Limb (tissue), 2 donors: ENCODE results near the gene CPNE4.
"Not testable (repeated sequence)": the region's sequence is repeated elsewhere in the genome, so short reads cannot be mapped to it uniquely, and the experiment has no call there.

ENCODE experiments used
- DNase-seq, 2 donors: peaks; one replicate each; pipeline ENCODE4 v3.0.0-alpha.2; 2016; ENCODE audit errors: extremely low spot score in 2 of 2

The CPNE4 gene

GRCh38 chr3:131960324-131960723 is 74.5 kb downstream of the CPNE4 start:
- no peak for DNase-seq

- no peak for DNase-seq
Observed at GRCh38 chr3:131957980-131958379, 76.8 kb downstream of the CPNE4 start.

DNA sequence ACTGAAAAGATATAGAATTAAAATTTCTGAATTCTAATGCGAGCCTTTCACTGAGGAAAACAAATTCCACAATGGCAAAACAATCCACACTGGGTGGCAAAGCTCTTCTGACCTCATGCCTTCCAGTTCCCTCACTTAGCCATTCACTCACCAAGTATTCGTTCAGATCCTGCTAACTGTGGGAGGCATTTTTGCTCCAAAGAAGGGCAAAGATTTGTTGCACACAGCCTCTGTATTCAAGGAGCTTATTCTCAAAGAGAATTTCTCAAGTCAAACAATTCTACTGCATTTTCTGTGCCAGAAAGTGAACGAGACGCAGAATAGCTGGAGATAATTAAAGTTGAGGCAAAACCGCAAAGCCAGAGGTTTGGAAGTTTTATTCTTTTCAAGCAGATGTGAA is 77.3 kb downstream of the CPNE4 start:
- DNase-seq, result no peak

DNA sequence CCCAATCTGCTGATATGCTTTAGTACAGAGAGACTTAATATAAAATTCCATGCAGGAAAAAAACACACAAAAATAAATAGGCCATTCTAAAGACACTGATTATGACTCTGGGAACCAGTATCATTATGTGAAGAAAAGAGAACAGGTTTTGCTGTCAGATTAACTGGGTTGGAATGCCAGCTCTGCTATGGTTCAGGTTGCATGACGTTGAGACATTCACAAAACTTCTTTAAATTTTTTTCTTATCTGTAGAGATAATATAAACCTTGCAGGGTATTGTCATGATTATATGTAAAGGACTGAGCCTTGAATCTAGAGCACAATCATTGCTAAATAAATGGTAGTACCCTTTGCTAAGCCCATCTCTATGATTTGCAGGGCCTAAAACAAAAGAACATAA is 86.0 kb downstream of the CPNE4 start:
- DNase-seq, result no peak

DNA sequence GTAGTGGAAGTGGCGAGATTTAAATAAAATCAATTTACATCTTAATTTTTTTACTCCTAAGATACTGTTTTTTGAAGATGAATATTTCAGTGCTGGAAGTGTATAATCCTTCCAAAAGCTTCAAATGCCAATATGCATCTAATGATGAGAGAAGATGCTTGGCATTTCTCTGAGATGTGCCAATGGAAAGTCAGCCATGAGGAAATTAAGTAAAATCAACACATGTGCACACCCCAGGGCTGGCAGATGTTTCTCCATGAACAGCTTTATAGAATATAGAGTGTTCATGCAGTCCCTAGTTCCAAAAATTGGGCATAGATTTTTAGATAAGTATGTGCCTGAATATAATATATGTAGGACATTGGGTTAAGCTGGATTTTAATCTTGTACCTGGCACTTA is 90.1 kb downstream of the CPNE4 start:
- no peak for DNase-seq

- DNase-seq, result no peak
Observed at GRCh38 chr3:131933665-131934064, 101.1 kb downstream of the CPNE4 start.

- no peak for DNase-seq
Observed at GRCh38 chr3:131928593-131928992, 106.2 kb downstream of the CPNE4 start.

DNA sequence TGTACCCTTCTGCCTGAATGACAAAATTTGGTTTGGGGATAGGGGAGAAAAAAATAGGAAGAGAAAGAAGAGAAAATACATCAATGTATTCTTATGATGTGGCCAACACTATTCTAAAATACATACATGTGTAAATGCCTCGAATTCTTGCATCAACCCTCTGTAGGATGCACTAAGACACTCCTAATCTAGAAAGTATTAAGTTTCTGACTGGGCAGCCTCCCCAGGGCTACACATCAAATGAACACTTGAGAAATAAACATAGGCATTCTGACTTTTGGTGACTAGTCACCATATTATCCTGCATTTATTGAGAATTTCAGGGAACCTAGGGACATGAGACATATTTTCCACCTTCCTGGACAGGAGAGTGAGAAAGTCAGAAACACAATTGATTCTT is 109.2 kb downstream of the CPNE4 start:
- DNase-seq, result no peak

- DNase-seq, result no peak
Observed at GRCh38 chr3:131922356-131922755, 112.5 kb downstream of the CPNE4 start.

DNA sequence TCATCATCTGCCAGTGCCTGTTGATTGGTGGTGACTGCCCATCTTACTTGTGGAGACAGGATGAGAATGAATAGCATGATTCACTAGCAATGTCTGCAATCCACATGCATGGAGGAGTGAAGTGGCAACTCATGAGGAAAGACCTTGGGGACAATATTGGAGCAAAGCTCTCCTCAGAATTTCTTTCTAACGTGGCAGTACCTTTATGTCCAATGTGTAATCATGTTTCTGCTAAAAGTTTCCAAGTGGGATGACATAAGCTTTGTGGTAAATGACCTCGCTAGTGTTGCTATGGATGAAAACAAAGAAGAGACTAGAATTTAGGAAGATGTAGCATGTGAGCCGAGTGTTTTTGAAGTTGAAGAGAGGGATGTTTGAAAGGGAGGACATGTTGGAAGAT is 117.8 kb downstream of the CPNE4 start:
- no peak for DNase-seq

- no peak for DNase-seq
Observed at GRCh38 chr3:131914090-131914691, 120.6 kb downstream of the CPNE4 start.

DNA sequence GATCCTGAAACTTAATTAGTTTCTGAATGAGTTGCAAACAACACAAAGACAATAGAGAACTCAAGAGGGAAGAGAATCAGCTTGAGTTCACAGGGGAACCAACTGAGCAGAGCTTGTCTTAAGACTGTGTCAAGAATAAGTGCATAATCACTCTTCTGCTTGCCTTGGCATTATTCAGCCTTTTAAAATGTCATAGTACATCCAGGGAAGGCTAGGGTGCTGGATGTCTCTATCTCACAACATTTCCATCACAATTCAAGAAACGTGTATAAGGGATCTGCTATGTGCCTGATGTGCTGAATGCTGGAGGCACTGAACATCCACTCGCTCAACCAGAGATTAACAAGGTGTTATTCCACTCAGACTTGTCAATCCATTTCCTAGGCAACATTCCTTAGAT is 122.6 kb downstream of the CPNE4 start:
- DNase-seq, result no peak

GRCh38 chr3:131907796-131908195 is 127.0 kb downstream of the CPNE4 start:
- DNase-seq, result no peak

DNA sequence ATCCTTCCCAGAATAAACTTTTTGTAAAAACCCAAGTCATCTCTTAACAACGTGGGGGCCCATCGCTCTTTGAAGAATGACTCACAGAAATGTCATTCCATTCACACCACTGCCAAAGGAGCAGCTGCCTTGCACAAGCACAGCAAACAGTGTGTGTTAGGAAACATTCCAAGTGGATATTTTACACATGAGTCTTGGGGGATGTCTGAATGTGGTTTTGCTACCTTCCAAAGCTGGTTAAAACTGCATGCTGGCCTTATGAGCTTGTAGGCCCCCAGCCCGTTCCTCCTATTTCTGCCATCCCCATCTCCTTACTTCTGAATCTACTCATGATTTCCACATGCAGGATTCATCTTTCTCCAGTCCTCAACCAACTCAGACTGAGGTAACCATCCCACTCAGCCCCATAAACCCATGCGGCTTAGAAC is 130.8 kb downstream of the CPNE4 start:
- no peak for DNase-seq

DNA sequence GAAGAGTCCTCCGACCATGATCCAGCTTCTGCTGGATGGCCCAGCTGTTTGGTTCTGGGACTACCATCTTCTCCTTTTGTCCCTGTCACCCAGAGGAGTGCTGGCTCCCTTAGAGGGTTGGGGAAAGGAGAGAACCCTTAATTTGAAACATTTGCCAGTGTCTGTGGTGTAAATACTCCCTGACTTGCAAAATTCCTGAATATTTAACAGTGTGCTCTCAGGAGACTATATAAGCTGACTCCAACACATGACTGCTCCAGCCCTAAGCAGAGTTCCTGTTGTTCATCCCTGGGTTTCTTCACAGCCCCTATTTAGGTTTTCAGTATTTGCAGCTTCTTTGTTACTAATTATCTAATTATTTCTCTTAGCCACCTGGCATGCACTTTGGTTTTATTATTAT is 133.1 kb downstream of the CPNE4 start:
- DNase-seq, result no peak

- no peak for DNase-seq
Observed at GRCh38 chr3:131900891-131901290, 133.9 kb downstream of the CPNE4 start.

DNA sequence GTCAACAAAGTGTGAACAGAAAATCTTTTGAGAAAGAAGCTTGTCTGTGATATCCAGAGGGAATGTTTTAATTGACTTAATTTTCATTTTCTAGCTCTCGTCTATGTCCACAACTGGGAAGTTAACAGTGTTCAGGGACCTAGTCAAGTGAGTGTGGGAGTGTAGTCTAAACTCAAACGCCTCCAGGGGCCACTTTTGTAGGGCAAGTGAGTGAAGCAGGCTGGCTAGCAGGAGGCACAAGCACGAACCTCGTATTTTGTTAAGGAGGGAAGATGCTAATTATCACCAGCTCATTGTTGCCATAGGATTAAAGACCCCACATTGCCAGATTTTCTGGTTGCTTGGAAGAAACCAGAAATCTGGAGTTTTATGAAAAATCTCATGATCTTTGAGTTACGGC is 135.8 kb downstream of the CPNE4 start:
- no peak for DNase-seq

GRCh38 chr3:131898346-131898745 is 136.5 kb downstream of the CPNE4 start:
- DNase-seq, result no peak

DNA sequence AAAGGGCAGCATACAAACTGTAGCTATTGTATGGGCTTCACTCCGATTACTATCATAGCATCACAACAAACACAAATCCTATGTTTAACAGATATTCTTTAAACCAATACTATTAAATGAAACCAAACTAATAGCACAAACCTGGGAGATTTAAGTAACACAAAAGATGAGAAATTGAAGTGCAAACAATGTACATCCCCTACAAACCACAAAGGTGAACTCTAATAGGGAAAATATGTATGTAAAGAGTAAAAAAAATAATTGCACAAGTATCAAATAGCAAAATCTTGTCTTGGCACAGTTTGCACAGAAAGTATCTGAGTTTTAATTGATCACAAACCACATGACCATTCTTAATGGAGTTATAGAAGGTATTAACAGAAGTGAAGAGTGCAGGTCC is 138.5 kb downstream of the CPNE4 start:
- no peak for DNase-seq

DNA sequence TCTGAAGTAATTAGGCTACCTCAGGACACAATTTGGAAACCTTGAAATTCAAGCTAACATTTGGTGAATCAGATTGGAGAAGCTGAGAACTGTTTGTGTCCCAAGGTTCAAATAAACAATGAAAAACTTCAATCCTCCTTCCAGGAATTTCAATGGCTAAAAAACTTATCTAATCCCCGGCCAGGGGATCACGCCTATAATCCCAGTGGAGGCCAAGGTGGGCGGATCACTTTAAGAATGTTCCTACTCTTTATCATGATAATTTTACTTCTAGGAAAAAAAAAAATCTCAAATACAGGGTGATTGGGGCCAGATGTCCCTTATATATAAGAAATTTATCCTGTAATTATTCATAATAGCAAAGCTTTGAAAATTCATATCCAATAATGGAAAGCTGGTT is 139.0 kb downstream of the CPNE4 start:
- DNase-seq, result no peak

GRCh38 chr3:131892331-131892730 is 142.5 kb downstream of the CPNE4 start:
- DNase-seq, result no peak

DNA sequence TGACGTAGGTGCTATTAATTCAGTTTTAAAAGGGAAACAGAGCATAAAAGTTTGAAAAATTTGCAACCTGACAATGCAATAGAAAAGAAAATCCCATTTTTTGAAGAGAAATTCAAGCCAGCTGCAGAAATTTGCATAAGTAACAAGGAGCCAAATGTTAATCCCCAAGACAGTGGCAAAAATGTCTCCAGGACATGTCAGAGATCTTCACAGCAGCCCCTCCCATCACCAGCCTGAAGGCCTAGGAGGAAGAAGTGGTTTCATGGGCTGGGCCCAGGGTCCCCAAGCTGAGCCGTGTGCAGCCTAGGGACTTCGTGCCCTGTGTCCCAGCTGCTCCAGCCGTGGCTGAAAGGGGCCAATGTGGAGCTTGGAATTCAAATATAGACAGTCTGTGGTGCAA is 148.9 kb downstream of the CPNE4 start:
- DNase-seq, result not testable (repeated sequence)

DNA sequence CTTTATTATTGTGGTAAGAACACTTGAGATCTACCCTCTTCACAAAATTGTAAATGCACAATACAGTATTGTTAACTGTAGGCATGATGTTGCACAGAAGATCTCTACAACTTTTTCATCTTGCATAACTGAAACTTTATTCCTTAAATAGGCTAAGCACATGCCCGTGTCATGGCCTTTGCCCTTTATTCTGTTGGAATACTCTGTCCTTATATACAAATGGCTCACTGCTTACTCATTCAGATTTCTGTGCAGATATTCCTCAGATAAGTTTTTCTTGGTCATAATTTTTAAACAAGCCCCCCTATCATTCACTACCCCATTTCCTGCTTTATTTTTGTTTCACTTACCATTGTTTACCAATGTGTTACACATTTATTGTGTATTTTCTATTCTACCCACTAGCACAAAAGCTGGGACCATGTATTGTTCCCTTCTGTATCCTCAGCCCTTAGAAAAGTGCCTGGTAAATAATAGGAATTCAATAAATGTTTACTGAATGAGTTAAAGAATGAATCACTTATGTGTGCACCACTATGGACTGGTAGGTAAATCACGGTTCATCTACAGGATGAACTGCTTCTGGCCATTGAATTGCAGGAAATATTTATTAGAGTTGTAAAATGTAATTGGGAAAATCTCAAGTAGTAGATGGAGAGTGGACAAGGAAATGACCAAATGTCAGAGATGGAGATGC is 151.0 kb downstream of the CPNE4 start:
- no peak for DNase-seq

DNA sequence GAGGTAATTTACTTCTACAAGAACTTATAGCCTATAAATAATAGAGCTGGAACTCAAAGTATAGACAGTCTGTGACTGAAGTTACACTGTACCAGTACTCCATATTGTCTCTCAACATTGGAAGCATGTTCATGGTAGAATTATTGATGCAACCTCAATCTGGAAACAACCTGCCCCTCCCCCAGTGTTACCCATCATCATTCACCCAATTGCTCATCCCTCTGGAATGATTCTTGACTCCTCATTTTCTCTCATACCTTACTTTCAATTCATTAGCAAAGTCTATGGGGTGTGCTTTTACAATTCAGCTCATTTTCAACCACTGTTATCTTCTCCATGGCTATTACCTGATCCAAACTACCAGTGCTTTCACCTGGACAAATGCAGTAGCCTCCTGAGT is 151.7 kb downstream of the CPNE4 start:
- no peak for DNase-seq
